UCSD-AML1 (cell line): ENCODE measurements around the gene PRLR.
"Not testable (repeated sequence)": the region's sequence is repeated elsewhere in the genome, so short reads cannot be mapped to it uniquely, and the experiment has no call there.

Source experiments
- DNase-seq: peaks from one replicate; lab custom pipeline; 2025; ENCODE audit not compliant: unreplicated experiment; lab: John Stamatoyannopoulos, UW

The PRLR gene

DNA sequence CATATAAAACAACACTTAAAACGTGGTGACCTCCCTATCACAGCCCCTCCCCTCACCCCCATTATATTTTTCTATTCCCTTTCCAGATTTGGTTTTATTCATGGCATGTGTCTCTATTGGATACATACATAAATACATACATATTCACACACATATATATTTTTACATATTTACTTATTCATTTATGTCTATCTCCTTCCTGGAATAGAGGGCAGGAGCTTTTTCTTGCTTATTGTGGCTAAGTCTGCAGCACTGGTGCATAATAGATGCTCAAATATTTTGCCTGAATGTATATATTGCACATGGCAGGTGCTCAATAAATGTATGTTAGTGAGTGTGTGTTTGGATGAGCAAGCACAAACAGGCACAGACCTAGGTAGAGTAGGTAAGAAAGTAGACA is 185.0 kb downstream of the PRLR start:
- no peak for DNase-seq

DNA sequence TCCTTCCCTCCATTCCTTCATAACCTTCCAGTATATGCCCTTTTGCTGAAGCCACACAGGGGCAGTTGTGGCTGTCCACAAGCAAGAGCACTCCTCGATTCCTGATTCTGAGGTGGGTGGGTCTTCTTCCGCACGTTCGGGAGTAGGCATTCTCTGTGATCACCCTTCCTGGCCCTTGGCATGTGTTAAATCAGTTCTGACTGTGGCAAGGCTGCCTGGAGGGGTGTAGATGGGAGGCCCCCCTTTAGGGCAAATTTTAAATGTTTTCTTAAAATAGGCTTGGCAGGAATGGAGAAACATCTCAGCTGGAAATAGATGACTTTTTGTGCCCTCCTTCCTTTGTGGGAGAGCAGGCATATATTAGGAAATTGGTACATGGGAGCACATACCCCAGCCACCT is 185.6 kb downstream of the PRLR start:
- no peak for DNase-seq

DNA sequence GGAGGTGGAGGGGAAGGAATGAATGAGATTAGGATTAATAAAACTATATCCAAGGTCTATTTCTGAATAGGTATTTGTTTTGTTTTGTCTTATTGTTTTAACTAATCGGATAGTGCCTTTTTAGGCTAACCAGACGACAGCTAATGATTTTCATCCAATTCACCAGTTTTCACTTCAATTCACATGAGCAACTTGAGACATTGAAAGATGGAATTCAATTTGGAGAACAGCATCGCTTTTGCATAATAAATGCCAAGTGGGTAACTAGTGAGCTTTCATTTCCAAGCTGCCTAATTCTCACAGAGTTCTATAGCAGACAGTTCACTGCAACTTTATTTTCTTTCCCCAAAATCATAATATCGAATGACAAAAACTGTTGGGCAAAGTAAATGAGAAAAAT is 187.5 kb downstream of the PRLR start:
- DNase-seq, result no peak

DNA sequence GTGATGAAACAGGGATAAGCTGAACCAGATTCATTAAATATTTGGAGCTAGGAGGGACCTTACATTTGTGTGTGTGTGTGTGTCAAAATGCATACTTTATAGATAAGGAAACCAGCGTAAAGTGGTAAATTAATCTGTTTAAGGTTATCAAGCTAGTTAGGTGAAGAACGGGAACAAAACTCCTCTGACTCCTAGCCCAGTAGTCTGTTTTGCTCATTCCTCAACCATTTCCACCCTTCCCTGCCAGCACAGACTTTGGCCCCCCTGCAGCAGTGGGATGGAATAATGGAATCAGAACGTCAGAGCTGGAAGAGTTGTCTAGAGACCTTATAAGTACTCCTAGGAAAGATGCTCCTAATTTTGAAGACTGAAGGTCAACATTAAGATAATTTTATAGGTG is 189.0 kb downstream of the PRLR start:
- no peak for DNase-seq

DNA sequence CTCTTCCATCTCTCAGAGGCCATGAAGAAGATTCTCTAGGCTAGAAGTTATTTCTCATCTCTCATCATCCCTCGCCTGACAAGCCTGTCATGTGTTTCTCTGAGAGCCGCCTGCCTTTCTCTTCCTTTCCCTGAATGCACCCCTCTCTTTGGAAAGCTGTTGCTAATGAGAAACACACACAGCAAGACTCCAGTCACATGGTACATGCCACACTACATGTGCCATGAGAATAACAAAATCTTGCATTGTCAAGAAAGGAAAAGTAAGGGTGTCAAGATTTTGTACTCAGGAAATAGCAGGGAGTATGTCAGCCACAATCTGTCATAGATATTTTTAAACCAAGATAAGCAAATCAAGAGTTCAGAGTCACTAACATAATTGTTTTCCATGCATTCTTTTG is 191.4 kb downstream of the PRLR start:
- DNase-seq, result no peak

DNA sequence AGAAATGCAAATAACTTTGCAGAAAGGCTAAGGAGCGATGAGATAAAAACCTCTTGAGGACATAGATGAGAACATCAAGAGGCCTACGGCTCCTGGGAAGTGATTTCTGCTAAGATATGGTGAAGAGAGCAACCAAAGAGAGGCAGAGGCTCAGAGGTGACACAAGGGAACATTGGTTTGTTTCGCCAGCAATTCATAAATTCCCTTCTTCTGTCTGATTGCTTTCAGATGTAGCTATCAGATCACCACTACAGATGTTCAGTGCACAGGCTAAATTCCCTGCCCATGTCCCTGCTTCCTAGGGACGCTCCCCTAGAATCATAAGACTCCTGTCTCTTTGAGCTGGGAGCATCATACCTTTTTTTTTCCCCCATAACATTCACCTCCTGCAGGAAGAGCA is 193.8 kb downstream of the PRLR start:
- DNase-seq, result no peak

DNA sequence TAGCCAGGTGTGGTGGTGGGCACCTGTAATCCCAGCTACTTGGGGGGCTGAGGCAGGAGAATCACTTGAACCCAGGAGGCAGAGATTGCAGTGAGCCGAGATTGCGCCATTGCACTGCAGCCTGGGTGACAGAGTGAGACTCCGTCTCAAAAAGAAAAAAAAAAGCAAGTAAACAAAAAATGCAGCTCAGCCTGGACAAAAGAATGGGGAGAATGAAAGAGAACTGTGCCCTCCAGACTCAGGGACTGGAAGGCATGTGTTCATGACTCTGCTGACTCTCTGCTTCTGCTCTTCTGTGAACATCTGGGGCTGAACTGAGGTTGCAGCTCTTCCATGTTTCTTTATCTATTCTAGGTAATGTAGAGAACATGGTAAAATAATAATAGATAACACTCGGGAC is 194.4 kb downstream of the PRLR start:
- not testable (repeated sequence) for DNase-seq

DNA sequence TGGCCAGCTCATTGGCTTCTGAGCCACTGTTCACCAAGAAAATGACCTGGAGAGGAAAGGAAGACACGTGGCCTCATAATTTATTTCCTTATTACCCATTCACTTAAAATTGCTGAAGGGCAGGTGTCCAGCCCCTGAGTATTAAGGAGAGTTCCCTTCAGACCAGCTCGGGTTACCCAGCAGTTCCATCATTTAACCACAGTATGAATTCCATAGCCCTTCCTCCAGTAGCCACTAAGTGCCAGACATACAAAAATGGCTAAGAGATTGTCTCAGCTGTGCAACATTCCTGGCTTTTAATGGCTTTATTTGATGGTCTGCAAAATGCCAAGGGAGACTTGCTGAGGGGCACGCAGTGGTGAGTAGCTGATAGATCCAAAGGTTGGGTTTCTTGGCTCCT is 195.0 kb downstream of the PRLR start:
- DNase-seq, result no peak

DNA sequence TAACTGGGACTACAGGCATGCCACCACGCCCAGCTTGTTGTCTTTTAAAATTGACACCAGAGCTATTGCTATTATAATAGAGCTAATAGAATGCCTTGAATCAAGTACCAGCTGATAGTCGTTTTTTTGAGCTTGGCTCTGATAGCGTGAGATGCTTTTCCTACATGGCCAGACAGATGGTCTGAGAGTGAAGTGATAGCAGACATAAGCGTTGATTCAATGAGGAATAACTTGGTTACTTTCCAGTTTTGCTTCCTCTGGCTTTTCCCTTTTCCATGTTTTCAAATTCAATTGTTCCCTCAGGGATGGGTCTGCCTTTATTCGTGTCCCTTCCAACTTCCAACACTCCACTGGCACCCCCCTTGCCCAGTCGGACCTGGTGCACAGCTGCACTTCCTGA is 197.9 kb downstream of the PRLR start:
- no peak for DNase-seq

DNA sequence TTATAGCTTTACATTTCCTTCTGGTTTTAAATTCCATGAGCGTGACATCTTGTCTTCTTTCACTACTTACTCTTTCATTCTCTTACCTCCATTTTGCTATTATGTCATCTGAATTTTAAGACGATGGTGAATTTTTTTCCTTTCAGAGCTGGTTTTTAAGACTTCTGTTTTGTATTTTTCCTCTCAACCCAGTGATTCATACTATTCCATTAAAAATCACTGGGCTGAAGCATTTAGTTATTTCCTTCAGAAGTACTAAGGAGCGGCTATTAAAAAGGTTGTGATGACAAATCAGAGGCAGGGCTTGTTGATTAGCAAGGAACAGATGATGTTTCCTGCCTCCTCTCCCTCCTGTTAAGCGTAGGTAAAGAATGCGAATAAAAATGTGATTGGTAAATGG is 199.0 kb downstream of the PRLR start:
- no peak for DNase-seq

DNA sequence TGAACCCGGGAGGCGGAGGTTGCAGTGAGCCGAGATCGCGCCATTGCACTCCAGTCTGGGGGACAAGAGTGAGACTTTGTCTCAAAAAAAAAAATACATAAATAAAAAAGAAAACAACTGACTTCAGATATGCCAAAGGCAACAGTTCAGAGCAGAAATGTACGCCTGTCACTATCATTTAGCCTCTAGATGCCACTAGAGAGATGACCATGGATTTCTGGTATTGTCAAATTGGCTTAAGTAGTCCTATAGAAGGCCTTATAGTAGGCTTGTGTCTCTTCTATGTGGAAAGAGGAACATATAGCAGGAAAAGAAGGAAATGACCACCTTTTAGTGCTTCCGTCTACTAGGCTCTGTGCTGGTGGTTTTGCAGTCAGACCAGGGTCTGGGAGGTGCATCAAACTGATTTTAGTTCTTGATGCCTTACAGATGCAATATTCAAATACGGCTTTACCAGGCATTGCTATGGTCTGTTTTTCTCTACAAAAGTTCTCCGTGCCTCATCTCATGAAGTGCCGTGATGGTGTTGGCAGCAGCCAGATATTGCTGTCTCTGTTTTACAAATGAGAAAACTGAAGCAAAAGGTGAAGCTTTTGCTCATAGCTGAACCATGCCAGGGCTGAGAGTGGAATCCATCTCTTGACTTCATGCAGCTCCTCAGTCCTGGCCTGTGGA is 199.7 kb downstream of the PRLR start:
- DNase-seq, result no peak

DNA sequence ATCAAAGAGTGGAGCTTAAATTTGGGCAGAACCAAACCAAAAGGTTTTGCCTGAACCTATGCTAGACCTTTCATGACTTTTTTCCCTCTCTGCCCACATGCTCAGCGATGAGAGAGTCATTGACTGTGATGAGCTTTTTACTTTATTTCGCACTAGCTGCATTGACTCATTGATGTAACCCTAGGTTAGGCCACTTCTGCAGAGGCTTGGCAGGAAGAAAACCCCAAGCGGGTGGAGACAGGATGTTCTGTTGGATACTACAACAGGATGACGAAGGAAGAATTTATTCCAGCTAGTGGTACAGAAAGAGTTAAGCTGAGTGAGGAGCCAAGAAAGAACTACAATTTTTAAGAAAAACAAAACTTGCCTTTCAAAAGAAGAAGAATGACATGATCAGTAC is 201.0 kb downstream of the PRLR start:
- no peak for DNase-seq

DNA sequence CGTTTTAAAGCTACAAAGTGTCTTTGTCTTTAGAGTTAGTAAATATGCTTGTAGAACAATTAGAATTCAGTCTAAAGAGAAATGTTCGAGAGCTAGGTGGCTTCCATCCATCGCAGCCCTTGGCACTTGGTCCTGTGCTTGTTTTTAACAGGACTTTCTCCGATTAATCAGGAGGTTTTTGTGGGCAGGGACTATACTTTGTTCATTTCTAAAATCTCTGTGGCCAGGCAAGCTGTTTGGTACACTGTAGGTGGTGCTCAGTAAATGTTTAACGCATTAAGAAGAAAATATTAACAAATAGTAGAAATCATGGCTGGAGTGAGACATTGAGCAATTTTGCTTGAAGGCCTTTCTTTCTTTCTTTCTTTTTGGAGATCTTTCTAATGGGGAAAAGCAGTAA is 203.3 kb downstream of the PRLR start:
- no peak for DNase-seq

DNA sequence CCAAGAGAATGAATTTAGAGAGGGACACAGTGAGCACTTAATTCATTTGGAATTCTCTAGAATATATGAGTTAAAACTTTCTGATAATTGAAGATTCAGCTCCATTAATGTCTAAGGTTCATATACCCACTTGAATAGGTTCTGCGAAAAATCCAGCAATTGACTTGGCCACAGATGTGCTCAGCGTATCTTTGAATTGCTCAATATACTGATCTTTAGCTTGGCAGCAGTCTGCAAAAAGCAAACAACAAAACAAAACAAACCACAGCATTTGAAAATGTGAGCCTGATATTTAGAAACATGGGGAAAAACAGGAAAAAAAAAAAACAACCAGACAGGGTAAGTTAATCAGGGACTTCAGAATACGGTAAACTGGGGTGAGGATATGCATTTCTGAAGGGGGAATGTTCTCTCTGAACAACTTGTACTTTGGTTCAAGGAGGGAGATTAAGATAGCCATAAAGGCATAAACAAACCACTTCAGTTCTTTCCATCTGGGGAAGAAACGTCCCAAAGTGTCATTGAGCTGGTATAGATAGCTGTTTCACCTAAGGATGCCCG is 203.9 kb downstream of the PRLR start:
- DNase-seq, result no peak

DNA sequence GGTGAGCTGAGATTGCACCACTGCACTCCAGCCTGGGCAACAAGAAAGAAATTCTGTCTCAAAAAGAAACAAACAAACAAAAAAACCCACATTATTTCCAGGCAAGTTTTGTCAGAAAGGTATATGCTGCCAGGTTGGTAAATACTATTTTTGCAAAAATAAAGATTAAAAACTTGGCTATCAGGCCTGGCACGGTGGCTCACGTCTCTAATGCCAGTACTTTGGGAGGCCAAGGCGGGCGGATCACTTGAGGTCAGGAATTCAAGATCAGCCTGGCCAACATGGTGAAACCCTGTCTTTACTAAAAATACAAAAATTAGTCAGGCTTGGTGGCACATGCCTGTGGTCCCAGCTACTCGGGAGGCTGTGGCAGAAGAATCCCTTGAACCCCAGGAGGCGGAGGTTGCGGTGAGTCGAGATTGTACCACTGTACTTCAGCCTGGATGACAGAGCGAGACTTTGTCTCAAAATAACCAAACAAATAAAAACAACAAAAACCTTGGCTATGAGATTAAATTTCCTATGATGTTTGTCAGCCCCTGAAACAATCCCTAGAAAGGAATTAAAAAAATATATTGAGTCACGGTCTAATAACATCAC is 205.3 kb downstream of the PRLR start:
- DNase-seq, result no peak

DNA sequence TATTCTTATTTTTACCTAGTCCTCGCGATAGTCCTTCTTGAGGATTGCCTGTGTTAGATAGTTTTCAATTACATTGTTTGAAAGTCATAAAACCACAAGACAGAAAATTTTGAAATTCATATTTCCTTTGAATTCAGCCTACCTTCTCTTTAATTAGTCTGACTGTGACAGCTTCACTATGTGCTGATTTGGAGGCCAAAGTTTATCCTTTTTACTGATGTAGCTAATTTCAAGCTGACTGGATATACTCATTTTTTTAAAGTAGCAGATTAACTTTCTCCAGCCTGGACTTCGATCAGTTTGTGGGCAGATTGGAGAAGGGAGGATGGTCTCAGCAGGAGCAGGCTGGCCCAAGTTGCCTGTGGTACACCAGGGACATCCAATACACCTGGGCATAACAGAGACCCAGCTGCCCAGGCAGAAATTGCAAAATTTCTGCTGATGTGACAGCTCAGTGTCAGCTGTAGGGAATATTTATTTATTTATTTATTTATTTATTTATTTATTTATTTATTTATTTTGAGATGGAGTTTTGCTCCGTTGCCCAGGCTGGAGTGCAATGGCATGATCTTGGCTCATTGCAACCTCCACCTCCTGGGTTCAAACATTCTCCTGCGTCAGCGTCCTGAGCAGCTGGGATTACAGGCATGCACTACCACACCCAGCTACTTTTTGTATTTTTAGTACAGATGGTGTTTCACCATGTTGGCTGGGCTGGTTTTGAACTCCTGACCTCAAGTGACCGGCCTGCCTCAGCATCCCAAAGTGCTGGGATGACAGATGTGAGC is 206.7 kb downstream of the PRLR start:
- DNase-seq, result no peak

DNA sequence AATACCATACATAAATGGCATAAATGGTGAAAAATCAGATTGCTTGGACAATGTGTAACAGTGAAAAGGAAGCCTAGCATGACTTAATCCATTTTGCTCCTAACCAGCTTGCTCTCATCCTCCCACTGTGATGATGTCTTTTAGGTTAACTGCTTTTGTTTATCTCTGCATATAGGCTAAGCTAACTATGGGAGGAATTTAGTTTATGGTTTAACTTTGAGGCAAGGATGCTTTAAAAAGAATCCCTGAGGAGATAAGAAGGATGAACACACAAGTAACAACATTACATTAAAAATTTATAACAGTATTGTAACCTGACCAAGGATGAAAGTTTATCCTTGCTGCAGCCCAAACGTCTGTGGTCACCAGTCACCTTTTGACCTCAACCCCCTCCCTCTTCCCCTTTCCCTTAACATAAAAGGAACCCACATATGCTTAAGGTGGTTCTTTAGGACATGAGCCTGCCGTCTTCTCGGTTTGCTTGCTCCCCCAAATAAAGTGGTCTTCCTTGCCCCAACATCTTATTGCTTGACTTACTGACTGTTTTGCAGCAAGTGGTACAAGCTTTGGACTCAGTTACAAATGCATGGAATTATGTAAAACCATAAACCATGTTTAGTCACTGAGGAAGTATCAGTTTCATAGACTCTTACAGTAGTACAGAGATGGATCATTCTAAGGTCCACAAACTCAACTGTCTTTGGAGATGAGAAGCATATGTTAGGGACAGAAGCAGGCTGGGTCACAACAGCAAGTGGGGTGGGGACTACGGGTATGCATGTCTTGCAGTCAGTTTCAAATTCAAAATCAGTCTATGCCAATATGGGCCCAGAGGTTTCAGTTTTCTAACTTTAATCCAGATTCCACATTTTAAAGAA is 213.9 kb downstream of the PRLR start:
- no peak for DNase-seq

DNA sequence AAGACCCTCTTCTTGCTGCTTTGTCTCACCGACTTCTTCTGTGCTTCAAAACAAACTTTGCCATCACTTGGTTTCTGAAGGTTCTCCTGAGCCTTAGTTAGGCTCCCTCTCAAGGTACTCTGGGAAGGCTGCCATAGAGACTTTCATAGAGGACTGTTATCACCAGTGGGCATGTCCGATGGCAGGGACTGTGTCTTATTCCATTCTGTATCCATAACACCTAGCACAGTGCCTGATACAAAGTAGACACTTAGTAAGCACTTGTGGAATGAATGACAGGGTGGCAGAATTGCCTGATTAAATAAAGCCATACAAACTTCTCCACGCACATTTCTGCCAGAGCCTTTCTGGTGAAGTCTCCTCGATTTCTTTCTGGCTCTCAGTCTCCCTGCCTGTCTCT is 215.2 kb downstream of the PRLR start:
- DNase-seq, result no peak

DNA sequence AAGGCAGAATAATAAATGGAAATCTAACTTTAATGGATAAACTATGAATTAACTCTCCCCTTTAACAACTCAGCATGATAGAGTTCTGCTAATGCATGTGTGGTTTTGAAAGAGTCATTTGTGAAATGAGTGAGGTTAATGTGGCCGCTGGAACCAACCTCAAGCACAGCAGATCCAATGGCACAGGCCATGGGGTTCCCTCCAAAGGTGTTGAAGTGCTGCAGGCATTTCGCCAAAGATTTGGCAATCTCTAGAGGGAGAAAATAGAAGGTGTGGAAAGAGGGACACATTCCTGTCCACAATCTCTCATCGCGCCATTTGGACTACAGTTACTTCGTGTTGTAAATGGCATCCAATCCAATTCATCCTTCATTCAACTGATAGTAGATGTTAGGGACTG is 217.5 kb downstream of the PRLR start:
- no peak for DNase-seq

DNA sequence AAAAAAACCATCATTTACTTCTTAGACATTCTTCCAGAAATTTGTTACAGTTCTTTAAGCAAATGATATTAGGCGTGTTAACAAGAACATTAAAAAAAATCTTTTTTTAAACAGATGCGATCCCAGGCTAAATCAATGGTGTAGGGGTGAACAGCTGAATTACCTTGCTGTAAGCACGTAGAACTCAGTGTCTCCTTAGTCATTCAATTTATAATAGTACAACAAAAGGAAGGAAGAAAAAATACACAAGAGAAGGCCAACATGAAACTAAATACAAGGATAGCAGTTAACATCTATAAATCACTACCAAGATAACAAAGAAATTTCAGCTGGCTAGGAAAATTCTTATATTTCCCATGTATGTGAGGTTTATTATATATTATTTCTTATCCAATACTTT is 217.9 kb downstream of the PRLR start:
- no peak for DNase-seq

DNA sequence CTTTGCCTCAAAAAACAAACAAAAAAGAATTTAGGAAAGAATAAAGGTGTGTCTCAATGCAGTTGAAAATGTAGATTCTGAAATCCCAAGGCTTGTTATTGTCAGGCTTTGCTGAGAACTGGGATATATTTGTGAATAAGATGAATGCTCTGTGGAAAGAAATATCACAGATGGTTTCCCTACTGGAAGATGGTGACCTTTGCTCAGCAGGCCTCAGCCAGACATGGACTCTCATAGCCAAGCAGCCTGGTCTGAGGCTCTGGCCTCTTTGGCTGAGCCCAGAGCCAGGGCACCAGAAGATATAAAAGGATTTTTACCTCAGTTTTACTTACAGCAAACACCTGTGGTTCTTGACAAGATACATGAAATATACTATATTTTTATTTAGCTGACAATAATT is 219.6 kb downstream of the PRLR start:
- DNase-seq, result no peak
